ENCODE results near the gene C12orf76.
"Not testable (repeated sequence)": the region's sequence is repeated elsewhere in the genome, so short reads cannot be mapped to it uniquely, and the experiment has no call there.

The C12orf76 gene

DNA sequence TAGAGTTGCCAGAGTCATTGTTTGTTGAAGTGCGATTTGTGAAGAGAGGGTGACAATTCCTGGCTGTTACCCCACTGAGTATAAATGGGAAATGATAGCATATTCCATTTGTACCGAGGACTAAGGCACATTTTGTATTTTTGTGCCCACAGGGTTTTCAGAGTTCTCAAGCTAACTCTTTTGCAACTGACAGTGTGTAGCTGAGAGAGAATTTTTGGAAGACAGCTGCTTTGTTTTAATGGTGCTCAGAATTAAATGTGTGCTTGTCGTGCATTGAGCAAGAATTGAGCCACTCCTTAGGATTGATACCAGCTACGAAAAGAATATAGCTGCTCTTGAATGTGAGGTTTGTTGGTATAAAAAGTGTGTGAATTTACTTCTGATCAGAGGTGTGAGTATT, 27.4 kb downstream of the C12orf76 start:
- no peak for DNase-seq

- no peak for DNase-seq
Measured at GRCh38 chr12:110015132-110015531, 33.2 kb downstream of the C12orf76 start.

DNA sequence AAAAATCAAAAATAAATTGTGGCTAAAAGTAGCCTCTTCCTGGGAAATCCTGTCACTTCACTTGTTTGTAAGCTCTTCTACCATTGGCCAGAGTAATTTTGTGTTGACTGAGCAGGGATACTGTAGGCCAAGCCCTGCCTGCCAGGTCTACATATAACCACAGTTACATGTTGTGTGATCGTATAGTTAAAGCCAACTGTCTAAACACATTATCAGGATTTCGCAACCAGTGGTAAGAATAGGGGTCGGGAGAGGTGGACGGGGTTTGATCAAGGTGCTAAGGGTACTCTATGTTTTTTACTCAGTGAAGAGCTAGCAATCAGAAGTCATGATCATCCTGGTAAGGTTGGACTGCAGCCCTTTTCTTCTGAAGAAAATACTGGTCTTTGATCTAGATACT, 35.7 kb downstream of the C12orf76 start:
- DNase-seq = no peak

- DNase-seq = no peak
Measured at GRCh38 chr12:110012137-110012536, 36.2 kb downstream of the C12orf76 start.

DNA sequence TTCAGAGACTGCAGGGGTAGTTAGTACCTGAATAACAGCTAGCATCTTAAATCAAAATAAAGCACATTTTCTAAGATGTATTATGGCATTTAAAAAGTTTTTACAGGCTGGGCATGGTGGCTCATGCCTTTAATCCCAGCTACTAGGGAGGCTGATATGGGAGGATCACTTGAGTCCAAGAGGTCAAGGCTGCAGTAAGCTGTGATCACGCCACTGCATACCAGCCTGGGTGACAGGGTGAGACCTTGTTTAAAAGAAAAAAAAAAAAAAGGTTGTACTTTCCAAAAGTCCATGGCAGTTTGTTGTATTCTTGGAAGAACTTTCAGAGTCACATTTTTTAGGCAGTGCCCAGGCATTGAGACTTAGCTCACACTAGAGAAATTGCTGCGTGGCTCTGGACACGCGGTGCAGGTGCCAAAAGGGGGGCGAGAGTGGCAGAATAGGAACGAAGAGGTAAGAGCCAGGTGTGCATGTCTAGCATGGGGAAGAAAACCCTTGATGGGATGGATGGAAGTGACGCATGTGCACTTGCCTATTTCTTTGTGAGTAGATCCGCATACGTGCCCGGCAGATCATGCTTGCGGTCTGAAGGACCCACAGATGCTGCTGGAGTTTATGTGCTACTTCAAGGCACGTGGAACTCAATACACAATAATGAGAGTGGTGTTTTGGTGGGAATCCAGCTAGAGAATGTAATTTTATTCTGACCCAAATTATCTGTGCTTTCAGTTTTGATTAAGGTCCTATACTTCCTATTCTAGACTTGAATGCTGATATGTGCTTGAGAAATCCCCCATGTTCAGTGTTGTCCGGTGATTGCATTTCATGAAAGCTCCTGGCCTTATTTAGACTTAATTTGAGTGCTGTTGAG, 37.2 kb downstream of the C12orf76 start:
- DNase-seq = no peak

GRCh38 chr12:110008681-110009398, 39.5 kb downstream of the C12orf76 start:
- DNase-seq = not testable (repeated sequence)

DNA sequence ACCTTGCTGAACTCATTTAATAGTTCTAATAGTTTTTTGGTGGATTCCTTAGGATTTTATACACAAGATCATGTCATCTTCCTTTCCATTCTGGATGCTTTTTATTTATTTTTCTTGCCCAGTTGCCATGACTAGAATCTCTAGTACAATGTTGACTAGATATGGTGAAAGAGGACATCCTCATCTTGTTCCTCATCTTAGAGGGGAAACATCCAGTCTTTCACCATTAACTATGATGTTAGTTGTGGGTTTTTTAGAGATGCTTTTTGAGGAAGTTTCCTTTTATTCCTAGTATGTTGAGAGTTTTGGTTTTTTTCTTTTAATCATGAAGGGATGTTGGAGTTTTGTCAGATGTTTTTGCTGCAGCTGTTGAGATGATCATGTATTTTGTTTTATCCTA, 40.4 kb downstream of the C12orf76 start:
- no peak for DNase-seq

DNA sequence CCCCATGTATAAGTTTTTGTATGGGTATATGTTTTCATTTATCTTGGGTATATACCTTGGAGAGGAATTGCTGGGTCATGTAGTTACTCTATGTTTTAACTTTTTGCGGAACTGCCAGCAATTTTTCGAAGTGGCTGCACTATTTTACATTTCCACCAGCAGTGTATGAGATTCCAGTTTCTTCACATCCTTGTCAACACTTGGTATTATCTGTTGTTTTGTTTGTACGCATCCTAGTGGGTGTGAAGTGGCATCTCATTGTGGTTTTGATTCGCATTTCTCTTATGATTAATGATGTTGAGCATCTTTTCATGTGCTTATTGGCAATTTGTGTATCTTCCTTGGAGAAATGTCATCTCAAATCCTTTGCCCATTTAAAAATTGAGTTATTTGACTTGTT, 42.2 kb downstream of the C12orf76 start:
- DNase-seq = no peak

DNA sequence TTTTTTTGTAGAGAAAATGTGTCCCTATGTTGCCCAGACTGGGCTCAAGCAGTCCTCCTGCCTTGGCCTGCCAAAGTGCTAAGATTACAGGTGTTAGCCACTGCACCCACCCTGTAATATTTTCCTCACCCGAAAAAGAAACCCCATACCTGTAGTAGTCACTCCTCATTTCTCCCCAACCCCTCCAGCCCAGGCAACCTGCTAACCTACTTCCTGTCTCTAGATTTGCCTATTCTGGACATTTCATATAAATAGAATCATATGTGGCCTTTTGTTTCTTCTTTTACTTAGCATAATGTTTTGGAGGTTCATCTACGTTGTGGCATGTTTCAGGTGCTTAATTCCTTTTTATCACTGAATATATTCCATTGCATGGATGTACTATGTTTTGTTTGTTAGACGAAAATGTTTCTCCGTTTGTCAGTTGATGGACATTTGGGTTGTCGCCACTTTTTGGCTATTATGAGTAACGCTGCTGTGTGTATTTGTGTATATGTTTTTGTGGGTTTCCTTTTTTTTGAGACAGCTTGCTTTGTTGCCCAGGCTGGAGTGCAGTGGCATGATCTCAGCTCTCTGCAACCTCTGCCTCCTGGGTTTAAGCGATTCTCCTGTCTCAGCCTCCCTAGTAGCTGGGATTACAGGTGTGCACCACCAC, 42.9 kb downstream of the C12orf76 start:
- DNase-seq = no peak

- DNase-seq = no peak
Measured at GRCh38 chr12:110004598-110004997, 43.7 kb downstream of the C12orf76 start.

GRCh38 chr12:110002676-110003515, 45.4 kb downstream of the C12orf76 start:
- no peak for DNase-seq

DNA sequence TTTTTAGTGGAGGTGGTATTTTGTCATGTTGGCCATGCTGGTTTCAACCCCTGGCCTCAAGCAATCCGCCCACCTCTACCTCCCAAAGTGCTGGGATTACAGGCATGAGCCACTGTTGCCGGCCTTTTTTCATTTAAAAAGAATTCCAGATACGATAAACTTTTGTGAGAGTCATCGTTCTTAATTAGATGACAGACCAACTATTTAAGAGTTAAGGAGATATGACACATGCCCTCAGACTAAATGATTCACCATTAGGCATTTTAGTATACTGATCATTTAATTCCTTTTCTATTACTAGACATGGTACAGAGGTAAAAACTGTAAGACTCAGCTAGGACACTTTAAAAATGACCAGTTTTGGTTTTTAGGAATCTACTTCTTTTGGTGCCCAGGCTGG, 46.7 kb downstream of the C12orf76 start:
- DNase-seq = no peak

DNA sequence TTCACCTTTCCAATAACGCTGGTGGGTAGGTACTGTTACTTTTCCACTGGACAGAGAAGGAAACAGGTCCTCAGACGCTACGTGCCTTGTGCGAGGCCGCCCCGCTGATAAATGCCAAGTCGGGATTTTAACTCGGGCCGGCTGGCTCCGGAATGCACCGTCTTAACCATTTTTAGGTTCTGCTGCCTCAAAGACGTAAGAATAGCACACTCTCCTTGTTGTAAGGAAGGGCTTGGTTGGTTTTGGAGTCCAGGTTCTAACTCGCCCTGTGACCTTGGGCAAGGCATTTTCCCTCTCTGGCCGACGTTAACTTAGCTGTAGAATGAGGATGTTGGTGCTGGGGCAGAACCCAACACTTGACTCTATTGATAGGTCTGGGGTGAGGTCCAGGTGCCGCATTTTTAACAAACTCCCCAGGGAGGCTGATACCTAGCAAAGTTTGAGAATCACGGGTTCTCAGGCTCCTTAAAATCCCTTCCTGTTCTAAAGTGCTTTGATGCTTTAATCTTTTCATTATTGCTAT, 48.3 kb downstream of the C12orf76 start:
- DNase-seq = no peak

DNA sequence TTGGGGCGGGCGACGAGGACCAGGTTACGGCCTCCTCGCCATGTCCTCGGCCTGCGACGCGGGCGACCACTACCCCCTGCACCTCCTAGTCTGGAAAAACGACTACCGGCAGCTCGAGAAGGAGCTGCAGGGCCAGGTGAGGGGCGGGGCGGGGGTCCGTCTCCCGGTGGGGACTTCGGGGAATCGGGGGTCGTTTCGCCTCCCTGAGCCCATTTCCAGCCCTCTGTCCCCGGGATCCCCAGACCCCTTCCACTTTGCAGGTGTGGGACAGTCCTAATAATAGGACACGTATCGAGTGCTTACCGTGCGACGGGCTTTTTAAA, 48.7 kb downstream of the C12orf76 start:
- DNase-seq = no peak

- DNase-seq = peak; percentile 74
Measured at GRCh38 chr12:109998904-109999648, 49.2 kb downstream of the C12orf76 start, which contains the start of gene ANKRD13A. Gene ANKRD13A (plus strand): TSS chr12:109999430. CDS start chr12:109999689, 259 bp downstream.

GRCh38 chr12:109998241-109998903, 50.0 kb downstream of the C12orf76 start:
- DNase-seq = no peak

- no peak for DNase-seq
Measured at GRCh38 chr12:109997393-109997792, 50.9 kb downstream of the C12orf76 start.

DNA sequence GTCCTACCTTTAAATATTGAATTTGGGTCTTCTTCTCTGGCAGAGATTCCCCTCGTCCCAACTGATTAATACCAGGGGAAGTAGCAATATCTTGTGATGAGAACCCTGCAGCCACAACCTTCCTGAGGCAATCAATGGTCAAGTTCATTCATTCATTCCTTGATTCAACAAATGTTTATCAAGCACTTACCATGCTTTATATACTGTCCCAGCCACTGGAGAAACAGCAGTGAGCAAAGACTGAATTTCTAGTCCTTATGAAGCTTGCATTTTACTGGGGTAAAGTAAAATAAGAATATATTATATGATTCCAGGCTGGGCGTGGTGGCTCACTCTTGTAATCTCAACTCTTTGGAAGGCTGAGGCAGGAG, 51.9 kb downstream of the C12orf76 start:
- no peak for DNase-seq

- peak; percentile 81 for DNase-seq
Measured at GRCh38 chr12:109995686-109996482, 52.4 kb downstream of the C12orf76 start, which contains the start of gene GIT2. Gene GIT2 (minus strand): TSS chr12:109996368. CDS start chr12:109996224, 144 bp downstream.

DNA sequence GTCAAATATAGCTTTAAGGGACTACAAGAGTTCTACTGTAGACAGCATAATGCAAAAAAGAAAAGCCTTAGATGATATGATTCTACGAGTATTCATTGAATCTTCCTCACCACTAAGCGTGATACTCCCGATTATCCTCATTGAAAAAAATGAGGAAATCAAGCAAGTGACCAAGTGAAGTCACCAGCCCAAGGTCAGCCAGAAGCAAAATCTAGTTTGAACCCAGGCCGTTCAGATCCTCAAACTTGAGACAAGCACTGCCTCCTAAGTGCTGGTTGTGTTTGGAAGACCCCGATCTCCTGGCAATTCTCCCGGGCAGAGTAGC, 53.0 kb downstream of the C12orf76 start:
- no peak for DNase-seq

All from NCI-H1092 (cell line).